SK-N-SH (cell line): ENCODE data around the gene CYP26A1.

Experiments used
- CTCF ChIP-seq: fragments of 200-600 bp; sonication (generic); IDR thresholded peaks from 2 replicates; pipeline ENCODE4 v1.6.1; 2017; ENCODE audit warnings: antibody characterized with exemption, mild to moderate bottlenecking, moderate library complexity
- EP300 ChIP-seq, 2 experiments: IDR thresholded peaks; 2 replicates each; pipeline versions ENCODE4 v1.4.0 to v1.6.1; 2012; ENCODE audit warnings: borderline replicate concordance in 1 of 2, low read depth in 1 of 2, low read length in 1 of 2
- GABPA ChIP-seq: IDR thresholded peaks from 2 replicates; pipeline ENCODE4 v1.4.0; 2012; ENCODE audit warnings: low read depth, mild to moderate bottlenecking
- POLR2AphosphoS5 ChIP-seq: IDR thresholded peaks from 2 replicates; pipeline ENCODE4 v1.6.1; 2012; ENCODE audit warnings: low read depth, low read length
- RAD21 ChIP-seq: IDR thresholded peaks from 2 replicates; pipeline ENCODE4 v1.6.1; 2012; ENCODE audit warnings: mild to moderate bottlenecking, low read length
- RCOR1 ChIP-seq: fragments of 150-350 bp; IDR thresholded peaks from 2 replicates; pipeline ENCODE4 v1.6.1; 2017; ENCODE audit warnings: antibody characterized with exemption, low read length
- SIN3A ChIP-seq: IDR thresholded peaks from 2 replicates; pipeline ENCODE4 v1.6.1; 2012; ENCODE audit warnings: low read depth, mild to moderate bottlenecking, low read length, moderate library complexity, borderline replicate concordance
- TAF1 ChIP-seq: IDR thresholded peaks from 2 replicates; pipeline ENCODE4 v1.6.1; 2012; ENCODE audit warnings: low read depth, mild to moderate bottlenecking, low read length, moderate library complexity, borderline replicate concordance
- YY1 ChIP-seq: IDR thresholded peaks from 2 replicates; pipeline ENCODE4 v1.4.0; 2012; ENCODE audit warnings: low read depth, mild to moderate bottlenecking
- TF ChIP-seq, protein P1 (sequence below): IDR thresholded peaks from 2 replicates; pipeline ENCODE4; 2012
- TF ChIP-seq, protein P2 (sequence below): IDR thresholded peaks from 2 replicates; pipeline ENCODE4 v1.6.1; 2012; ENCODE audit warnings: mild to moderate bottlenecking, low read depth, low read length, moderate library complexity
- TF ChIP-seq, protein P3 (sequence below): IDR thresholded peaks from 2 replicates; pipeline ENCODE4 v1.4.0; 2012; ENCODE audit warnings: low read depth

DNA sequence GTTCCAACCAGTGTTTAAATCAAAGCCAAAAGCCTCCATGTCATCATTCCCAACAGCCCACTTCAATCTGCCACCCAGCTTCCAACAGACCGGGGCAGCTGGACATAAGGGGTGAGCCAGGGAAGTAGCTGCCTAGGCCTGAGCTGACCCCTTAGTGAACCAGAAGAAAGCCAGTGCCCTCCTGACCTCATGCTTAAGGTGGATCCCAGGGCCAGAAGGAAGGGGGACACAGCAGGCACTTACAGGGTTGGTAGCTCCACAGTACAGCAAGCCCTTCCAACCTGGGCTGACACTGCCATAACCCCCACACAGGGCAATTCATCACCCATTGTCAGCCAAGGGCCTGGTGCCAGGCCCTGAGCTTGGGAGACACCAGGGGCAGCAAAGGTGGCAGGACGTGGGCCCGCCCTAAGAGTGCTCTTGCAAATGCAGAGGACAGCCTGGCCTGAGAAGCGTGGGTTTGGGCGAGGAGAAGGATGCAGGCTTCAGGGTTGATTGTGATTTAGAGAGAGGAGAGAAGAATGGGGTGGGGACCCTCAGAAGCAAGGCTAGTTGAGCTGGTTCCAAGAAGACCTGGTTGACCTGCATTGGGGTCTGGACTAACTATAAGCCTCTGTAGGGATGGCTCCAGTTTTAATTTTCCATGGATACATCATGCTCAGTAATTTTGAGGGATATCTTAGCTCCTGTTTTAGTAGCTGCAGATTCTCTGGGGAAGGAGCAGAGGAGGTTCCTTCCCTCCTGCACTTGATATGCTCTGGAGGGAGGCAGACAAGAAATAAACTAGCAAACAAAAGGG, 3.1 kb upstream of the CYP26A1 start:
- TF ChIP-seq CTCF (no peak), RAD21 (no peak), SIN3A (no peak), EP300 (IDR thresholded peaks at IDR 0.05; ENCODE audit: borderline replicate concordance in 1 of 2, low read depth in 1 of 2, low read length in 1 of 2) (no peak), GABPA (no peak), TAF1 (no peak), RCOR1 (no peak), YY1 (no peak), POLR2AphosphoS5 (no peak)
- TF ChIP-seq, protein P1, sequence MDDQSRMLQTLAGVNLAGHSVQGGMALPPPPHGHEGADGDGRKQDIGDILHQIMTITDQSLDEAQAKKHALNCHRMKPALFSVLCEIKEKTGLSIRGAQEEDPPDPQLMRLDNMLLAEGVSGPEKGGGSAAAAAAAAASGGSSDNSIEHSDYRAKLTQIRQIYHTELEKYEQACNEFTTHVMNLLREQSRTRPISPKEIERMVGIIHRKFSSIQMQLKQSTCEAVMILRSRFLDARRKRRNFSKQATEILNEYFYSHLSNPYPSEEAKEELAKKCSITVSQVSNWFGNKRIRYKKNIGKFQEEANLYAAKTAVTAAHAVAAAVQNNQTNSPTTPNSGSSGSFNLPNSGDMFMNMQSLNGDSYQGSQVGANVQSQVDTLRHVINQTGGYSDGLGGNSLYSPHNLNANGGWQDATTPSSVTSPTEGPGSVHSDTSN = no peak
- TF ChIP-seq, protein P2, sequence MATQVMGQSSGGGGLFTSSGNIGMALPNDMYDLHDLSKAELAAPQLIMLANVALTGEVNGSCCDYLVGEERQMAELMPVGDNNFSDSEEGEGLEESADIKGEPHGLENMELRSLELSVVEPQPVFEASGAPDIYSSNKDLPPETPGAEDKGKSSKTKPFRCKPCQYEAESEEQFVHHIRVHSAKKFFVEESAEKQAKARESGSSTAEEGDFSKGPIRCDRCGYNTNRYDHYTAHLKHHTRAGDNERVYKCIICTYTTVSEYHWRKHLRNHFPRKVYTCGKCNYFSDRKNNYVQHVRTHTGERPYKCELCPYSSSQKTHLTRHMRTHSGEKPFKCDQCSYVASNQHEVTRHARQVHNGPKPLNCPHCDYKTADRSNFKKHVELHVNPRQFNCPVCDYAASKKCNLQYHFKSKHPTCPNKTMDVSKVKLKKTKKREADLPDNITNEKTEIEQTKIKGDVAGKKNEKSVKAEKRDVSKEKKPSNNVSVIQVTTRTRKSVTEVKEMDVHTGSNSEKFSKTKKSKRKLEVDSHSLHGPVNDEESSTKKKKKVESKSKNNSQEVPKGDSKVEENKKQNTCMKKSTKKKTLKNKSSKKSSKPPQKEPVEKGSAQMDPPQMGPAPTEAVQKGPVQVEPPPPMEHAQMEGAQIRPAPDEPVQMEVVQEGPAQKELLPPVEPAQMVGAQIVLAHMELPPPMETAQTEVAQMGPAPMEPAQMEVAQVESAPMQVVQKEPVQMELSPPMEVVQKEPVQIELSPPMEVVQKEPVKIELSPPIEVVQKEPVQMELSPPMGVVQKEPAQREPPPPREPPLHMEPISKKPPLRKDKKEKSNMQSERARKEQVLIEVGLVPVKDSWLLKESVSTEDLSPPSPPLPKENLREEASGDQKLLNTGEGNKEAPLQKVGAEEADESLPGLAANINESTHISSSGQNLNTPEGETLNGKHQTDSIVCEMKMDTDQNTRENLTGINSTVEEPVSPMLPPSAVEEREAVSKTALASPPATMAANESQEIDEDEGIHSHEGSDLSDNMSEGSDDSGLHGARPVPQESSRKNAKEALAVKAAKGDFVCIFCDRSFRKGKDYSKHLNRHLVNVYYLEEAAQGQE = no peak
- TF ChIP-seq, protein P3, sequence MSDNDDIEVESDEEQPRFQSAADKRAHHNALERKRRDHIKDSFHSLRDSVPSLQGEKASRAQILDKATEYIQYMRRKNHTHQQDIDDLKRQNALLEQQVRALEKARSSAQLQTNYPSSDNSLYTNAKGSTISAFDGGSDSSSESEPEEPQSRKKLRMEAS = no peak
